Glomerular endothelial cell (primary cell): ENCODE results near the gene ATP5MC2. TPM values are rescaled to one million over a fixed set of nuclear protein-coding genes. Genes with fewer than 3 reads are reported as not detected.
"Not testable (repeated sequence)": the region's sequence is repeated elsewhere in the genome, so short reads cannot be mapped to it uniquely, and the experiment has no call there.

Experiments used
- DNase-seq: peaks from one replicate; pipeline ENCODE4 v3.0.0-alpha.2; 2011; ENCODE audit warnings: low read depth, low spot score; ENCODE audit errors: extremely low read depth
- total RNA-seq: library from RNA; depleted of rRNA; stranded (reverse); fragments of >200 nt; gene quantifications from 2 replicates; pipeline ENCODE4 v1.2.3, GENCODE V29; 2015

ATP5MC2 gene
- total RNA-seq, 1 donor from 2014 or later: 301 TPM

DNA sequence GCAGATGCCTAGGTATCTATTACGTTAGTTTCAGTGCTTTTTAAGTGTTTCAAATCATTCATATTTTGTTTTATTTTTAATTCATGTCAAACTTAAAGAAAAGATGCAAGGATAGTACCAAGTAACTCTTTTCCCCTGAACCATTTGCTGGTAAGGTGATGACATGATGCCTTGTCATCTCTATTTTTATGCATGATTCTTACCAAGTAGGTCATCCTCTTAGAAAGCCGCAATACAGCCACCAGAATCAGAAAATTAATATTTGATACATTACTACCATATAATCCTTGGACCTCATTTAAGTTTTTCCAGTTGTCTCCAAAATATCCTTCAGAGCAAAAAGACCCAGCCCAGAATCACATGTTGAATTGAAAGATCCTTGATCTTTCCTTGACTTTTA, 22.3 kb downstream of the ATP5MC2 start:
- no peak for DNase-seq

DNA sequence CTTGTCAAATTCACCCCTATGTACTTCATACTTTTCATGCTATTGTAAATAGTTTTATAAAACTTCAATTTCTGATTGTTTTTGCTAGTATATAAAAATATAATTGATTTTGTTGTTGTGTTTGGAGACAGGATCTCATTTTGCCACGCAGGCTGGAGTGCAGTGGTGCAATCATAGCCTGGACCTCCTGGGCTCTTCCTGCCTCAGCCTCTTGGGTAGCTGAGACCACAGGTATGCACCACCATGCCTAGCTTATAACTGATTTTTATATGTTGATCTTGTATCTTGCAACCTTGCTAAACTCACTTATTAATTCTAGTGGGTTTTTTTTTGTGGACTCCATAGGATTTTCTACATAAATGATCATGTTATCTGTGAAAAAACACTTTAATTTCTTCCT, 23.5 kb downstream of the ATP5MC2 start:
- DNase-seq: no peak

DNA sequence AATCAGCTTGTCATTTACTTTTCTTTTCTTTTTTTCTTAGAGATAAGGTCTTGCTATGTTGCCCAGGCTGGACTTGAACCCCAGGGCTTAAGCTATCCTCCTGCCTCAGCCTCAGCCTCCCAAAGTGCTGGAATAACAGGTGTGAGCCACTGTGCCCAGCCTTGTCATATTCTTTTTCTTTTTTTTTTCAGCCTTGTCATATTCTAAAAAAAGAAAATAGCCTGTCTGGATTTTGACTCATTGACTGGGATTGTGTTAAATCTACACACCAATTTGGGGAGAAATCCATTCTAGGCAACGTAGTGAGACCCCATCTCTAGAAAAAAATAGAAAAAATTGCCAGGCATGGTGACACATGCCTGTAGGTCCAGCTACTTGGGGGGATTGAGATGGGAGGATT, 24.1 kb downstream of the ATP5MC2 start:
- no peak for DNase-seq

DNA sequence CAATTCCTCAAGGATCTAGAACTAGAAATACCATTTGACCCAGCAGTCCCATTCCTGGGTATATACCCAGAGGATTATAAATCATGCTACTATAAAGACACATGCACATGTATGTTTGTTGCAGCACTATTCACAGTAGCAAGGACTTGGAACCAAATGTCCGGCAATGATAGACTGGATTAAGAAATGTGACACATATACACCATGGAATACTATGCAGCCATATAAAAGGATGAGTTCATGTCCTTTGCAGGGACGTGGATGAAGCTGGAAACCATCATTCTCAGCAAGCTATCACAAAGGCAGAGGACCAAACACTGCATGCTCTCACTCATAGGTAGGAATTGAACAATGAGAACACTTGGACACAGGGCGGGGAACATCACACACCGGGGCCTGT, 29.6 kb downstream of the ATP5MC2 start:
- not testable (repeated sequence) for DNase-seq

DNA sequence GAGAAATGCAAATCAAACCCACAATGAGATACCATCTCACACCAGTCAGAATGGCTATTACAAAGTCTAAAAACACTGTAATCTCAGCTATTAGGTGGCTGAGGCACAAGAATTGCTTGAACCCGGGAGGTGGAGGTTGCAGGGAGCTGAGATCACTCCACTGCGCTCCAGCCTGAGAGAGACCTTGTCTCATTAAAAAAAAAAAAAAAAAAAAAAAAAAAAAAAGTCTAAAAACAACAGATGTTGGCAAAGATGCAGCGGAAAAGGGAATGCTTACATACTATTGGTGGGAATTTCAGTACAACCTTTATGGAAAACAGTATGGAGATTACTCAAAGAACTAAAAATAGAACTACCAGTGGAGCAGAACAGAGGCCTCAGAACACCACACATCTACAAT, 30.7 kb downstream of the ATP5MC2 start:
- no peak for DNase-seq

DNA sequence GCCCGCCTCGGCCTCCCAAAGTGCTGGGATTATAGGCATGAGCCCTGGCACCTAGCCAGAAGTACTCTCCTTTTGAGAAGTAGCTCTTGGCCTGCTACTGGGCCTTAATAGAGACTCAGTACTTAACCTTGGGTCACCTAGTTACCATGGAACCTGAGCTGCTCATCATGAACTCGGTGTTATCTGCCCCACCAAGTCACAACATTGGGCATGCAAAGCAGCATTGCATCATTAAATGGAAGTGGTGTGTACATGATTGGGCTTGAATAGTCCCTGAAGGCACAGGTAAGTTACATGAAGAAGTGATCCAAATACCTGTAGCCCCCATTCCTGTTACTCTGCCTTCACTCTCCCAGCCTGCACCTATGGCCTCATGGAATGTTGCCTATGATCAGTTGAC, 31.8 kb downstream of the ATP5MC2 start:
- no peak for DNase-seq

DNA sequence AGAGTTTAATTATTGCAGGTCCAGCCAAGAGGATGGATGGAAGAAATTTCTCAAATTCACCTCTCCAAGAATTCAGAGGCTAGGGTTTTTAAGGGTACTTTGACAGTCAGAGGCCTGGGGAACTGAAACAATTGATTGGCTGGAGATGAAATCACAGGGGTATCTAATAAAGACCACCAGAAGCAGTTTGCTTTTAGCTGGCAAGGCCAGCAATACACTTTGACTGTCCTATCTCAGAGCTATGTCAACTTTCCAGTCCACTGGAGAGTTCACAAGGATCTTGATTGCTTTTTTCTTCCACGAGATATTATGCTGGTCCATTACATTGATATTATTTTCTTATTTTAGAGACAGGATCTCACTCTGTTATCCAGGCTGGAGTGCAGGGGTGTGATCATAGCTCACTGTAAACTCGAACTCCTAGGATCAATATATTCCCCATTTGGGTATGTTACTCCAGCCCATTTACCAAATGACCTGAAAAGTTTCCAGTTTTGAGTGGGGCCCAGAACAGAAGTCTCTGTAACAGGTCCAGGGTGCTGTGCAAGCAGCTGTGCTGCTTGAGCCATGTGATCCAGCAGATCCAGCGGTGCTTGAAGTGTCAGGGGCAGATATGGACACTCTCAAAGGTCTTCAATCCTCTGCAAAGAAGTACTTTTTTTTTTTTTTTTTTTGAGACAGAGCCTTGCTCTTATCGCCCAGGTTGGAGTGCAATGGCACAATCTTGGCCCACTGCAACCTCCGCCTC, 32.5 kb downstream of the ATP5MC2 start:
- no peak for DNase-seq

DNA sequence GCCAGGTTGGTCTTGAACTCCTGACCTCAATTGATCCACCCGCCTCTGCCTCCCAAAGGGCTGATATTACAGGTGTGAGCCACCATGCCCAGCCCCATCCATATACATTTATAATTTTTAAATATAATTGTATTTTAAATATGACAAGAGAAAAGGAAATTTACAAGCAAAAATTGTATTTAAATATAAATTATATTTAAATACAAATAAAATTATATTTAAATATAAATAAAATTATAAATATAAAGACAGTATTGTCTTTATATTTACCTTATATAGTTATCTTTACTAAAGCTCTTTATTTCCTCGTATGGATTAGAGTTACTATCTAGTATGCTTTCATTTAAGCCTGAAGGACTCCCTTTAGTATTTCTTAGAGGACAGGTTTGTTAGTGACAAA, 37.8 kb downstream of the ATP5MC2 start:
- DNase-seq: no peak

DNA sequence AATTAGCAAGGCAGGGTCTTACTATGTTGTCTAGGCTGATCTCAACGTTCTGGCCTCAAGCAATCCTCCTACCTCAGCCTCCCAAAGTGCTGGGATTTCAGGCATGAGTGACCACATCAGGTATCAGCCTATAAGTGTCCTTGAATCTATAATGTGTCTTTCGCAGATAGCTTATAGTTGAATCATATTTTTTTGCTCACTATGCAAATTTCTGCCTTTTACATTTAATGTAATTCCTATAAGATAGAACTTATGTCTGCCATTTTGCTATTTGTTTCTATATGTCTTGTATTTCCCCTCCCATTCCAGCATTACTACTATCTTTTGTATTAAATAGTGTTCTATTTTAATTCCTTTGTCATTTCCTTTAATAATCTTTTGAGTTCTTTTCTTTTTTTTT, 39.2 kb downstream of the ATP5MC2 start:
- DNase-seq: no peak

DNA sequence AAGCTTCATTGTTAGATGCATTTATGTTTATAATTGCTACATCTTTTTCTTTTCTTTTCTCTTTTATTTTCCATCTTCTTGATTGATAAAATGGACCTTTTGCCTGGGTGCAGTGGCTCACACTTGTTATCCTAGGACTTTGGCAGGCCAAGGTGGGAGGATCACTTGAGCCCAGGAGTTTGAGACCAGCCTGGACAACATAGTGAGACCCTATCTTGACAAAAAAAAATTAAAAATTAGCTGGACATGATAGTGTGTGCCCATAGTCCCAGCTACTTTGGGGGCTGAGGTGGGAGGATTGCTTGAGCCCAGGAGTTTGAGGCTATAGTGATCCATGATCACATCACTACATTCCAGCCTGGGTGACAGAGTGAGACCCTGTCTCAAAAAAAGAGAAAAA, 40.2 kb downstream of the ATP5MC2 start:
- not testable (repeated sequence) for DNase-seq

DNA sequence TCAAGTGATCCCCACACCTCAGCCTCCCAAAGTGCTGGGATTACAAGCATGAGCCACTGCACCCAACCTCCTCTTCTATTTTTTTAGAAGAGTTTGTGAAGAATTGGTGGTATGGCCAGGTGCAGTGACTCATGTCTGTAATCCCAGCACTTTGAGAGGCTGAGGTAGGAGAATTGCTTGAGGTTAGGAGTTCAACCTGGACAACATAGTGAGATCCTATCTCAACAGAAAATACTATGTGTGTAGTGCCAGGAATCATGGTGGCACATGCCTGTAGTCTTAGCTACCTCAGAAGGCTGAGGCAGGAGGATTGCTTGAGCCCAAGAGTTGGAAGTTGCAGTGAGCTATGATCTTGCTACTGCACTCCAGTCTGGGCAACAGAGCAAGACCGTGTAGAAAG, 44.2 kb downstream of the ATP5MC2 start:
- DNase-seq: no peak

DNA sequence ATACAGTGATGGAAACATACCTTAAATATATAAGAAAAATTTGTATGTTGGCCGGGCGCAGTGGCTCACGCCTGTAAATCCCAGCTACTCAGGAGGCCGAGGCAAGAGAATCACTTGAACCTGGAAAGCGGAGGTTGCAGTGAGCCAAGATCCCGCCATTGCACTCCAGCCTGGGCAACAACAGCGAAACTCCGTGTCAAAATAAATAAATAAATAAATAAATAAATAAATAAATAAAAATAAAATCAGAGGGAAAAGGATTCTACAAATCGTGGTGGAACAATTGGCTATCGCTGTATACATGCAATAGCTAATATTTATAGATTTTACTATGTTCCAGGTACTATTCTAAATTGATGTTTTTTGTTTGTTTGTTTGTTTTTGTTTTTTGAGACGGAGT, 48.0 kb downstream of the ATP5MC2 start:
- no peak for DNase-seq

DNA sequence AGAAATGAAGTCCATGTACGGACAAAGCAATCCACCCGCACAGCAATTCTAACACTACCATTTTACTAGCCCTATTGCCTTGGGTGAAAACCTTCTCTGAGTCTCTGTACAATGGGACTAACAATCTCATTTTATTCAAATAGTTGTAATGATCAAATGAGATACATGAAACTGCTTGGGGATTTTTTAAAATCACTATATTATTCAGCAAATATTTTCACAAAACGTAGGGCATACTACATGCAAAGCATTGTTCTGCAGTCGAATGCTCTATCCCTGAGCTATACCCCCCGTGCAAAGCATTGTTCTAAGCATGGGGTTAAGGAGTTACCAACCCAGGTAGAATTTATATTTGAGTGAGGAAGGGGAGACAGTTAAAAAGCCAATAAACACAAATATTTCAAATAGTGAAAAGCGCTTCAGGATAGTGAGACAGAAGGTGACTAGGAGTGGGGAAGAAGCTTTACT, 49.1 kb downstream of the ATP5MC2 start:
- DNase-seq: no peak

DNA sequence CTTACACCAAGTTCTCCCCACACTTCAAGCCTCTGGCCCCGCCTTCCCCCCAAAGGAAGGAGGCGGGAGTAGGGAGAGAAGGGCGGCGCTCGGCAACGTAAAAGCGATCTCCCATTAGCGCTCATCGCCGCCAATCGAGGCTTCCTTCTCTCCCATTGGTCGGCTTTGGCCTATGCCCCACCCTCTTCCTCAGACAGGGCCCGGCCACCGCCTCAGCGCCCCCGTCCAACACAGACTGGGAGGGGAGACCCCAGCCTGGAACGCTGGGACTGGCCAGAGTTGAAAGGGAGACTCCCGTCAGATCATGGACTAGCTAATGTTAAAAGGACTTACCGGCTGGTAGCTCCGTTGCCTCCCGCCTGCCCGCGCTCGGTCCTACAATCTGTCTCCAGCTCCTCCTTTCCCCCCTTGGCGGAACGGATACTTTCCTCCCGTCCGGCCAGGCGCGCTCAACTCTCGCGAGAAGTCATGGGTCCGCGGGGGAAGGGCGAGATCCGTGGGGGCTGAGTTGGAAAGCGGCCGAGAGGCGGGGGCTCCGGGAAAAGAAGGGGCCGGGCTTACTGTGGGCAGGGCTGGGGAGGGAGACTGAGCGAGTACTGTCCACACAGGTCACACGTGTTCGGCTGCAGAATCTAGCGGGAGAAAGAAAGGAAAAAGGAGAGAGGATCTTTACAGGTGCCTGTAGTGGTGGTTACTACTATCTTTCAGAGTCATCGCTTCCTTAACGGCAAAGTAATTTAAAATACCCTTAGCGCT, 49.8 kb downstream of the ATP5MC2 start, which contains the start of gene ATF7:
TSS of gene ATF7 (minus strand) at position 437 of the 756 bp plus-strand sequence. CDS start 25,382 bp downstream, outside the sequence.
- peak; percentile 88 for DNase-seq

DNA sequence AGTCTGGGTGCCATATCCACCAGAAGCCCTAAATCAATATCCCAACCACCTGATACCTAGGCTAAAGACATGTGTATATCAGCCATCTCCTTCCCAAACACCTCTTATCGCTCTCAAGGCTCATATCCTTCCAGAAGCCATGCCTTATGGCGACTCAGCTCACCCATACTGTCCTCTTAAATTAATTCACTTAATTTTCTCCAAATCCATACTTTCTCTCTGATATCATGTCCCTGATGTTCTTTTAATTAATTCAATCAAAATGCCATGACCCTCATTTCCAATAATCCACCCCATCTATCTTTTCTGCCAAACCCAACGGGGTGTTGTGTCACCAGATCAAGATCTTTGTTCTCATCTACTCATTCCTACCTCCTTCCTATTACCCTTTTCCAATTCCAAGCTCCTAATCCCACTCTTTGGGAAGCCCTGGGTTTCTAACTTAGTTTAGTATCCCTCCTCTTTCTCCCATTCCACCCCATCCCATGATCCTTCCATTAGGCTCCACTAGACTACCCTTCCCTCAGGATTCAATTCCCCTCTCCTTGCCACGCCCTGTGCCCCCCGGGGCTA, 50.4 kb downstream of the ATP5MC2 start:
- no peak for DNase-seq

DNA sequence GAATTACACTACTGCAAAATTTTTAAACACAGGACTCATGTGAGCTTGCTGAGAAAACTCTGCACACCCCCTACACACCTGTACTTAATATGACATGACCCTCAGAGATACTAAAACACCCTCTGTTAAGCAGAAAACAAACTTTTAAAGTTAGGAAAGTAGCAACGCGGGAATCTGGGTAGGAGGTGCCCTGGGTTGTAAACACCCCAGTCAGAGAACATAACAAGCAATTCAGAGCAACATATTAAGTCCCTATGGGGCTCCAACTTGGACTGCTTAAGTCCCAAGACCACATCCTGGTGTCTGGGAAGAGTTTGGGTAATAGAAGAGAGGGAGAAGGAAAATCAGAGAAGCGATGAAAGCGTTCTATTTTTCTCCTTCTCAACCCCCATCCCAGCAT, 50.9 kb downstream of the ATP5MC2 start:
- DNase-seq: no peak

DNA sequence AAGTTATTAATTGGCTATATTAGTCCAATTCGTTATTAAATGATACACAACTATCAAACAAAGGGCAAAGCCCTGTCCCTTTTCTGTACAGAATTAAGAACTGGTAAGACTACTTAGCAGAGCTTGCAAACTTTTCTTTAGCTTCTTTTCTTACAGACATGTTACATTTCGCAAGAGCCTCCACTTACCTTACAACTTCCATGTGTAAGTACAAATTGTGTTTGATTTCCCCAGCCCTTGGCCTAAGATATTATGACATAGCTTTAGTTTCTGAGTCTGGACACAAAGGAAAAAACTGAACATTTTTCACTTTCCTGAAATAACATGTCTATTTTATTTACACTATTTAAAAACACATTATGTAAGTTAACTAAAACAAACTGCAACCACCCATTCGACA, 51.4 kb downstream of the ATP5MC2 start:
- no peak for DNase-seq

DNA sequence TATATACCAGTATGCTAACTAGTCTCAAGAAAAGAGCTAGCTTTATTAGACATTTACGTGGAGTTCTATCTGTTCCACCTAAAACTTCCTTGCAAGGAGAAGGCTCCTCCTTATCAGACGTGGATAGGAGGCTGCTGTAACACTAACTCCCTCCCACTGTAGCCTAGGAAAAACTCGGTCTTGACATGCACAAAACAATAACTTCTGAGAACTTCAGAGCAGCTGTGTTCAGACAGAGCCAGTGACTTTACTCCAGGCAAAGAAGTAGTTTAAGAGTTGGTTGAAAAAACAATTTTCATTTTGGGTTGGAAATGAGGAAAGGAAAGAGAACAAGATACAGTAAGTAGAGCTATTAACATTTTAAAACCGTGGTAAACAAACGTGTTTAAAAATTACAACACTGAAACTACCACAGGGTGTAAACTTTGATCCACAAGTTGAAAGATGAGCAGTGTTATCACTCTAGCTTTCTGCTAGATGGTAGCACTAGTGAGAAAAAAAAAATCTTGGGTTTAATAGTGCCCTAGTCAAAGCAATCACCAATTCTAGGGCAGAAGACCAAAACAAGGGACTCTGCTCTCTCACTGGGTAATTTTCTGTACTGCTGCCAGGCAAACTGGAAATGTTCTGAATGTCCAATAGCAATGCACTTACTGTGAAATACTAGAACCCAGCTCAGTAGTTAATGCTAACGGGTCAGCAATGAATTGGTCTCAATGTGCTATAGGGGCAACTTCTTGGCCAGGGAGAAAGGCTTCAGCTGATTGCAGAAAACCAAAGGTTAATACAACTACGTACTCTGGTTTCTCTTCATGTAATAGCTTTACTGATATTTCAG, 52.1 kb downstream of the ATP5MC2 start:
- no peak for DNase-seq

DNA sequence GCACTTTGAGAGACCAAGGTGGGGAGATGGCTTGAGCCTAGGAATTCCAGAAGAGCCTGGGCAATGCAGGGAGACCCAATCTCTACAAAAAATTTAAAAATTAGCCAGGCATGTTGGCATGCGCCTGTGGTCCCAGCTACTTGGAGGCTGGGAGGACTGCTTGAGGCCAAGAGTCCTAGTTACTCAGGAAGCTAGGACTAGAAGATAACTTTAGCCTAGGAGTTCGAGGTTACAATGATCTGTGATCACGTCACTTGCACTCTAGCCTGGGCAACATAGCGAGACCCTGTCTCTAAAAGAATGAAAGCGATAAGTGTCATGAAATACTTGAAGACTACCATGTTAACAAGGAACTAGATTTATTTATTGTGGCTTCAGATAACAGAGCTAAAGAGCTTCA, 53.2 kb downstream of the ATP5MC2 start:
- no peak for DNase-seq

DNA sequence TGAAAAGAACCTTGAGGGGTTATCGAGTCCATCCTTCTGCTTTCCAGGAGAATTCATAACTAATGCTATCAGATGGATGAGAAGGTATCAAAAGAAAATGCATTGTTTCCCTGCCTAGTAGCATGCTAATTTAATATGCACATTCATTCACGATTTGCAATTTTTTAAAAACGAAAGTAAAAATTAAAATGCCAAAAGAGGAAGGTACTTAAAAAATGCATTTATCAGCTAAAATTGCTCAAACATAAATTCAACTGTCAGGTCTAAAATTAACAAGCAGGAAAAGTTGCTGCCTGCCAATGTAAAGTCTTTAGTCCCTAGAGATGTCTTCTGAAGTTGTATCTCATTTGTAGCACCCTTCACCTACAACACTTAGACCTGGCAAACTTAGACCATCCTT, 57.6 kb downstream of the ATP5MC2 start:
- DNase-seq: no peak

DNA sequence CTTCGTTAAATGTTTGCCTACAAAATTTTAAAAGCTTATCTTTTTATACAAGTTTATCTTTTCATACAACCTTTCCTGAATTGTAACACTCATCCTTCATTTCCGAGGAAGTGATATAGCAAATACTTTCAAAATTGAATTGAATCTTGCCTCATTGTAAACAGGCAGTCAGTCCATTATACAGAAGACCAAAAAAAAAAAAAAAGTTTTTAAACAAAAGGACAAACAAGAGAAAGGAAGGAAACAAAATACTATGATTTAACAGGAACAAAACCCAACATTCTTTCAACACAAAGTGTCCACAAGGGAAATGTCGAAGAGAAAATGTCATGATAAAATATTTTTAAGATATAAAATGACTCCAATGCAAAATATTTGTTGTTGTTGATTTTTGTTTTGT, 58.2 kb downstream of the ATP5MC2 start:
- DNase-seq: no peak
